Activated naive CD4-positive, alpha-beta T cell treated with anti-CD3 and anti-CD28 coated beads, Interleukin-2, amount 10 ng/mL, durations not matched to agents 7 days and 5 days (primary cell): Measurements from ENCODE around the gene PLA2G2C.

Experiments used
- CTCF ChIA-PET: fragments of 350-600 bp; sonication (Branson Sonifier 250); formaldehyde crosslinking; loops from one replicate; lab custom pipeline; 2021; ENCODE audit warnings: antibody characterized with exemption; lab: Charles Lee
- DNase-seq: peaks from one replicate; pipeline ENCODE4 v3.0.0-alpha.2; 2020
- H3K27ac Mint-ChIP-seq: one replicate; pipeline ENCODE4 v1.8.0; 2021; ENCODE audit warnings: mild to moderate bottlenecking, moderate library complexity, mixed read lengths
- H3K27me3 Mint-ChIP-seq: one replicate; pipeline ENCODE4 v1.8.0; 2021; ENCODE audit warnings: mild to moderate bottlenecking, mixed read lengths
- H3K36me3 Mint-ChIP-seq: one replicate; pipeline ENCODE4 v1.8.0; 2021; ENCODE audit warnings: mixed read lengths
- H3K4me1 Mint-ChIP-seq: one replicate; pipeline ENCODE4 v1.8.0; 2021; ENCODE audit warnings: mixed read lengths
- H3K4me3 Mint-ChIP-seq: one replicate; pipeline ENCODE4 v1.8.0; 2021; ENCODE audit warnings: mild to moderate bottlenecking, moderate library complexity, mixed read lengths
- H3K9me3 Mint-ChIP-seq: one replicate; pipeline ENCODE4 v1.8.0; 2021; ENCODE audit warnings: mixed read lengths

PLA2G2C gene

DNA sequence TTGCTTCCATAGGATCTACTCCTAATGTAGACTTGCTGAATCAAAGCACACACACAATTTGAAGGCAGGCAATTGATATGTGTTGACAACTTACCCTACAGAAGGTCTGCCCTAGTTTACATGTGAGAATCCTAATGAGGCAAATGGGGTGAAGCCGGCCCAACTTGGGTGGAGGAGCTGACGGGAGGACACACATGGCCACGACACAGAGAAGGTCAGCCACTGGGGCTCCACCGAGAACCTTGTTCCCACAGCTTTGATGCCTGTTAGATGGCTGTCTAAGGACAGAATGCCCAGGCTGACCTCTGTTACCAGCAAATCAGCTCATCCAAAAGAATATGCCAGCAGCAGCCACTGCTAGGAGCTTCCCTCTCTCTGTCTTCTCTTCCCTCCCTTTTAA, 65.5 kb downstream of the PLA2G2C start:
- Mint-ChIP-seq H3K9me3 (no peaks in the 10 kb centered on the region), H3K27me3 (peaks cover 42% of the 10 kb centered on the region), H3K4me3 (no peak overlapping the region), H3K36me3 (no peaks in the 10 kb centered on the region), H3K27ac (no peak overlapping the region), H3K4me1 (no peaks in the 10 kb centered on the region)
- CTCF ChIA-PET, result no interaction called here
- DNase-seq, result no peak

GRCh38 chr1:20119347-20119746, 67.0 kb downstream of the PLA2G2C start, which contains the start of gene PLA2G2D:
Gene PLA2G2D, minus strand, starts transcription at chr1:20119536. Its CDS starts 38 bp downstream, at chr1:20119498.
- Mint-ChIP-seq H3K27ac (no peak within 1 kb of the TSS), H3K4me1 (no peaks in the 10 kb centered on the region), H3K36me3 (no peaks in the 10 kb centered on the region), H3K4me3 (no peak within 1 kb of the TSS), H3K9me3 (no peaks in the 10 kb centered on the region), H3K27me3 (peaks cover 45% of the 10 kb centered on the region)
- CTCF ChIA-PET, result no interaction called here
- no peak for DNase-seq

DNA sequence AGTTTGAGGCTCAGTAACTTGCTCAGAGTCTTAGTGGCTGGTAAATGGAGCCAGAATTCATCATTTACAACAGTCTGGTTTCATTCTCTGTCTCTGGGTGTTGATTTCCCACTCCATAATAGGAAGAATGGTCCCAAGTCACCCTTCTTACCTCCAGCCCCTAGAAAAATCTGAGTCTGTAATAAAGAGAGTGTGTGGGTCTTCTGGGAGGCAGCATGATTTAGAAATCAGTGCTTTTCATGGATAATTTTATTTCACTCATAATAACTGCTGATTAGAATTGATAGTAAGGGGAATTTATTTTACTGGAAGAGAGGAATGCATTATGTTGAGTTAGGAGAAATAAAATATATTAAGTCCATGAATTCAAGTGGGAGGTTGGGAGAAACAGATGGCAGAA, 69.1 kb downstream of the PLA2G2C start:
- Mint-ChIP-seq H3K4me3 (no peak overlapping the region), H3K9me3 (no peaks in the 10 kb centered on the region), H3K27me3 (peaks cover 41% of the 10 kb centered on the region), H3K4me1 (no peaks in the 10 kb centered on the region), H3K36me3 (no peaks in the 10 kb centered on the region), H3K27ac (no peak overlapping the region)
- DNase-seq, result no peak
- CTCF ChIA-PET, result no interaction called here

DNA sequence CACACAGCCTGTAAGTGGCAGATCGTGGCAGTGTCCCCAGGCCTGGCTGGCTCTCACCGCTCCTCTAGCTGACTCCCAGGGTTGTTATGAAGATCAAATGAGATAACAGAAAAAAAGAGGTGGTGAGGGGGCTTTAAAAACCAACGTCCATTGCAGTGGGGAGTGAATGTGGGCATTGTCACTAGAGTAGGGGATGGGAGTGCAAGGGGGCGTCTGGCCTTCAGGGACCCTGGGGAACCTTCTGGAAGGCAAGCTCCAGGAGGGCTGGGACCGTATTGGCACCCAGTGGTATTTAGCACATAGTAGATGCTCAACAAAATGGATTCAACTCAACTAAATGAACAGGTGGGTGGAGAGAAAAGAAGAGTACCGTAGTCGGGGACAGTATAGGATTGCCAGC, 70.4 kb downstream of the PLA2G2C start:
- CTCF ChIA-PET, result no interaction called here
- H3K9me3 Mint-ChIP-seq, result no peaks in the 10 kb centered on the region

GRCh38 chr1:20115479-20115878, 70.8 kb downstream of the PLA2G2C start:
- CTCF ChIA-PET, result no interaction called here
- no peak overlapping the region for H3K27ac Mint-ChIP-seq

More for the DNA sequence above, 70.4 kb downstream of the PLA2G2C start:
- peaks cover 33% of the 10 kb centered on the region for H3K27me3 Mint-ChIP-seq
- DNase-seq, result no peak
- H3K4me3 Mint-ChIP-seq, result no peak overlapping the region
- no peak overlapping the region for H3K27ac Mint-ChIP-seq
- H3K36me3 Mint-ChIP-seq, result no peaks in the 10 kb centered on the region
- no peaks in the 10 kb centered on the region for H3K4me1 Mint-ChIP-seq

DNA sequence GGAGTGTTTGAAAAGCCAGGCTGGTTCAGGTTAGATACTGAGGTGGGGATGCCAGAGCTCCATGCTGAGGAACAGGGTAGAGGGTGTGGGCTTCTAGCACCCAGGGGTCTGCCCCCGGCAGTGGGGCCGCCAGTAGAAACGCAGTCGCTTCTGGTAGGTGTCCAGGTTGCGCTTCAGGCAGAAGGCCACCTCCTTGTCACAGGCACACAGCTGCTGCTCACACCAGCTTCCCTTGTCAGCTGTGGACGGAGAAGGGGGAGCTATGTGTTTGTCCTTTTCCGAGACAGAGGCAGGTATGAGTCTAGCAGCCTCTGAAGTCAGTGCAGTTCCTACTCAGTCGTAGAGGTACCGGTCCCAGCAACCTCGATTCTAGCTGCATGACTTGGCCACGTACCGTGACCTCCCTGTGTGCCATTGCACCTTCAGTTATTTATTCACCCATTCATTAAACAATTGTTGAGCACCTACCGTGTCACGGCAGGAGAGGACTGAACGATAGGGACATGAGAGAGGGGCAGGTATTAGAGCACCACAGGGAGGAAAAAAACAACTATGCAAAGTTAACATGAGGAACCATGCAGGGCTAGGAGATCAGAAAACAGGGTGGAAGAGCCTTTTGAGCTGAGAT, 72.2 kb downstream of the PLA2G2C start:
- no peaks in the 10 kb centered on the region for H3K4me1 Mint-ChIP-seq
- H3K27me3 Mint-ChIP-seq, result peaks cover 25% of the 10 kb centered on the region
- H3K27ac Mint-ChIP-seq, result no peak overlapping the region
- H3K9me3 Mint-ChIP-seq, result no peaks in the 10 kb centered on the region
- no peak overlapping the region for H3K4me3 Mint-ChIP-seq
- H3K36me3 Mint-ChIP-seq, result no peaks in the 10 kb centered on the region
- DNase-seq, result no peak
- CTCF ChIA-PET, result interaction anchor here (0.6 to 0.7 kb wide), 2 partner anchors 106 to 531 kb away, joined by 3 read pairs; no protein-coding TSS in a partner anchor

More at GRCh38 chr1:20115479-20115878, 70.8 kb downstream of the PLA2G2C start:
- no peaks in the 10 kb centered on the region for H3K36me3 Mint-ChIP-seq
- H3K4me1 Mint-ChIP-seq, result no peaks in the 10 kb centered on the region
- no peak for DNase-seq
- no peak overlapping the region for H3K4me3 Mint-ChIP-seq
- H3K9me3 Mint-ChIP-seq, result no peaks in the 10 kb centered on the region
- H3K27me3 Mint-ChIP-seq, result peaks cover 36% of the 10 kb centered on the region
